GM12891 (cell line): Measurements from ENCODE around the gene USP36.

Source experiments
- POLR2A ChIP-seq: IDR thresholded peaks from 2 replicates; pipeline ENCODE4 v1.6.1; 2011; ENCODE audit warnings: low read depth, low read length, control low read depth
- POLR2AphosphoS5 ChIP-seq: IDR thresholded peaks from 2 replicates; pipeline ENCODE4 v1.6.1; 2011; ENCODE audit warnings: low read depth, low read length, control low read depth

DNA sequence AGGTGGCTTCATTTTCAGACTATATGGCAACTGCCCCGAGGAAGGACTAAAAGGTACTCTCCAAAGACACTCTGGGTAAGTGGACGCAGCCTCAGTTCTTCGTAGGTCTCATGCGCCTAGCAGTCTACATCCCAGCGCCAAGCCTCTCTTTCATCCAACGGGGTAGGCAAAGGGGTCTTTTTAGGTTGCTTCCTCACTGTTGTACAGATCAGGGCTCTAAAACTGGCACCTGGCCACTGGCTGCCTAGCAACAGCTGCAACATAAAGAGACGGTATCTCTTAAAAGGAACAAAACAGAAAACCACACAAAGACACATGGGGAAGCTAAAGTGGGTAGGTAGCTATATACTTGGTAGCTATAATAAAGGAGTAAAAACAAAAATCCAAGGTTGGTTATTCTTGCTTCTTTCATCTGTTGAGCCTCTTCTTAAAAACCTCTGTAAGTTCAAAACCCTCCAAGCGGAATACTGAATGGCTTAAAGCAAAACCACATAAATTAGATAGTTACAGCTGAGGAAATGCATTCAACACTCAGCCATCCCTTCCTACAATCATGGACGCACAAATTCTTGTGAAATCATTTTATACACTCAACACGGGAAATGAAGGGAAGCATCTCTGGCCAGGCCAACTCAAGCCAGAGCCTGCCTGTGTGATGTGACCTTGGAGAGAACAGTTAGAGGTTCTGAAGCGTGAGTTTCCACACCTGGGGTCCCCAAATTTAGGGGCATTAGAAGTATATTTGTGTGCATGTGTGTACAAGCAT is 81.2 kb downstream of the USP36 start:
- TF ChIP-seq POLR2A, result no peak
- TF ChIP-seq POLR2AphosphoS5, result no peak
